Nasal cavity respiratory epithelium epithelial cell of viscerocranial mucosa (primary cell): ENCODE data around the gene ALG1L2. TPM values are rescaled to one million over a fixed set of nuclear protein-coding genes. Genes with fewer than 3 reads are reported as not detected.

Experiments
- total RNA-seq: library from RNA; depleted of rRNA; stranded (reverse); fragments of >200 nt; gene quantifications from 2 replicates; pipeline ENCODE4 v1.2.3, GENCODE V29; 2014

Gene ALG1L2, protein sequence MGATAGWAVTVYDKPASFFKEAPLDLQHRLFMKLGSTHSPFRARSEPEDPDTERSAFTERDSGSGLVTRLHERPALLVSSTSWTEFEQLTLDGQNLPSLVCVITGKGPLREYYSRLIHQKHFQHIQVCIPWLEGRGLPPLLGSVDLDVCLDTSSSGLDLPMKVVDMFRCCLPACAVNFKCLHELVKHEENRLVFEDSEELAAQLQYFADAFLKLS
- total RNA-seq = not detected in 2 replicates

DNA sequence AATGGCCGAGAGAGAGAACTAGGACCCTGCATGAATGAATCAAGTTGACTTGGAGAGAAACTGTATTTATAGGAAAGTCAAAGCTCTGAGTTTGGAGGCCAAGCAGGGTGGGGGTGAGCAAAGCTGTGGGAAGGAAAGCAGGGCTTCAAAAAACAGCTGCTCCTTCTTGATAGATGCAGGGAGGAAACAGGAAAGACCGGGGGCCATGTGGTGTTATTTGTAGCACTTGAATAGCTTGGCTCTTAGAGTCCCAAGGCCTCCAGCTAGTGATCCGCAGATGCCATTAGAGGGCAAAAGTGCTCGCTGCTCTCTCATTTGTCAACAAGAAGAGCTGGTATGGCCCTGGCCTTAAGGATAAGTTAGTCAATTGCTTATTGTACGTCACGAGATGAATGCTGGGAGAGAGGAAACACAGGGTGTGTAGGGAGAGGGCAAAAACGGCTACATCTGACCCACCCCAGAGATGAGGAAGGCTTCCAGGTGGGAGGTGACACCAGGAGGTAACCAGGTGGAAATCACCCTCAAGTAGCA, at the start of gene ALG1L2:
ALG1L2 (plus strand) TSS at position 481 of the 531 bp plus-strand sequence. CDS start 186 bp downstream, outside the sequence.

Other genes starting within 250 kb of the ALG1L2 start
- 22.2 and 31.6 TPM in 2 replicates for gene TMCC1, start 188.1 kb upstream of the ALG1L2 start, total RNA-seq
- not detected in 2 replicates for gene TRH, start 107.1 kb upstream of the ALG1L2 start, total RNA-seq